GM21423 (cell line): Measurements from ENCODE around the gene CDC42BPB.

ENCODE experiments used
- ATAC-seq: cut with Tn5 transposase; IDR thresholded peaks from one replicate; pipeline ENCODE4 v1.9.1; 2021; ENCODE audit warnings: mild to moderate bottlenecking, moderate library complexity; ENCODE audit not compliant: unreplicated experiment

Gene CDC42BPB

DNA sequence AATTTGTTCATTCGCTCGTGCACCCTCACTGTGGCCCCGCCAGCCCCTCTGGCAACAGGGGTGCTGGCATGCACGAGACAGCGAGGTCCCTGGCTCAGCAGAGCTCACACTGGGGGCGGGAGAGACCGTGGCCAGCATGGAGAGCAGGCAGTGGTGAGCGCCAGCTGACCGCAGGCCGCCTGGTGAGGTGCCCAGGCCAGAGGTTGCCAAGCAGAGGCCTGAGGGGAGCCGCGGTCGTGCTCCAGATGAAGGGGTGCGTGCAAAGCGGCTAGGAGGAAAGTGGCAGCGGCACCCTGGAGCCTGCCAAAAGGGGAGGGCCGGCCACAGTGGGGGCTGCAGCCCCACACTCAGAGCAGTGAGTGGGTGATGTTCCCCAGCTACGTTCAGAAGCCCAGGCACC is 56.1 kb downstream of the CDC42BPB start:
- no peak for ATAC-seq

DNA sequence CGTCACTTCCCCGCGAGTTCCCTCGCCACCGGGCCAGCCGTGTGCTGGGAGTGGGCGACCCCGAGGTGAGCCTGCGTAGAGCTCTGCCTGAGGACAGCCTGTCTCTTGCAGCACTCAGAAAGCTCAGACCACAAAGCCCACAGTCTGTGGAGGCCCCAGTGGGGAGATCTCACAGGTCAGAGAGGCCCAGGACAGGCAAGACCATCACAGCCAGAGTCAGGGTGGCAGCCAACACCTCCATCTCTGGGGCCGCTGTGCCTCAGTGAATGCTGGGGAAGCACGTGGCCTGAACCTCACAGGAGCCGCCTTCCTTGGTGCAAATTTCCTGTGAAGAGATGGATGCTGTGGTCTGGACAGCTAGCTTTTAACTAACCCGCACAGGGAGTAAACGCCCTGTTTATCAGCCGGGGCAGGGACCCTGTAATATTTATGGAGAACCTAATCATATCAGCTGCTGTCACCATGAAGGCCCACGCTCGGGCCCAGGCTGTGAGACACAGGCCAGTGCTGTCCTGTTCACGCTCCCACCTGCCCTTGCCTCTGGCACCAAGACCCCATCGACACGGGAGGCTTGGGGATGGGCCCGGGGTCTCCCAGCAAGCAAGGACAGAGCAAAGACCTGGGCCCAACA is 56.9 kb downstream of the CDC42BPB start:
- no peak for ATAC-seq

DNA sequence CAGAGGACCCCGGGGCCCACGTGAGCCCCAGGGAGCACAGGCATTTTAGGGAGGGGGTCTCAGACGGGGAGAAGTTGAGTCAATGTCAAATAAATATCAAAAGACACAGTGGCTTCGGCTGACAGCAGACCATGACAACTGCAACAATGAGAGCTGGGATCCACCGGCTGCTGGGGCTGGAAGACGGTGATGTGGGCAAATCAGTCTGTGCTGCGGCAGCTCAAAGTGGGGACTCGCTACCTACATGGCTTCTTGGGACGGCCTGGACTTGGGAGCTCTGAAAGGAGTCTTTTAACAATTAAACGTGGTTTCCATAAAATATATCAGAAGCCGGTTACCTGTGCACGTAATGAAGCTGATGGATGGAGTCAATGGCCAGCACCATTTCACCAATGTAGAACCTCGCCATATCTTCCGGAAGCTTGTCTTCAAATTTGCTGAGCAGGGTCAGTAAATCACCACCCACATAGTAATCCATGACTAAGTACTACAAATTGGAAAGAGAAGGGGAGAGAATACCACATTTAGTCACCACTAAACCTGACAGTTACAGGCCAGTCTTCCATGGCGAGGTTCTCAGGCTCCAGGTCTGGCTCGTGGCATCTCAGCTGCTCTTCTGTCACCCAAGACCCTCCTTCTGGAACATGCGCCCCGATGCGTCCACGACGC is 58.0 kb downstream of the CDC42BPB start:
- ATAC-seq: no peak

DNA sequence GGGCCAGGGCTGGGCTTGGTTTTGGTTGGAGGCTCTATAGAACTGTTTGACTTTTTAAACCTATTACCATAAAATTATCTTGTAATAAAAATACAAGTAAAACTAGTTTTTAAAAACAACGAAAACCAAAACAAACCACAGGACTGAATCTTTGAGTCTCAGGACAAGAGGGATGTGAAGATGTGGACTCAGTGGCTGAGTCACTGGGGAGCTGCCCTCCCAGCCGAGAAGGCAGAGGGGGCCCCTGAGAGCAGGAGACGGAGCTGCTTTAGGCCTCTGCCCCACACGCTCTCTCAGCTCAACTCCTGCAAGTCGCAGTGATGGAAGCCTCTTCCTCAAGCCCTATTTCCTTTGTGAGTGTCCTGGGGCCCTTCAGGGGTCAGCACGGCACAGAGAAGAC is 59.0 kb downstream of the CDC42BPB start:
- no peak for ATAC-seq

DNA sequence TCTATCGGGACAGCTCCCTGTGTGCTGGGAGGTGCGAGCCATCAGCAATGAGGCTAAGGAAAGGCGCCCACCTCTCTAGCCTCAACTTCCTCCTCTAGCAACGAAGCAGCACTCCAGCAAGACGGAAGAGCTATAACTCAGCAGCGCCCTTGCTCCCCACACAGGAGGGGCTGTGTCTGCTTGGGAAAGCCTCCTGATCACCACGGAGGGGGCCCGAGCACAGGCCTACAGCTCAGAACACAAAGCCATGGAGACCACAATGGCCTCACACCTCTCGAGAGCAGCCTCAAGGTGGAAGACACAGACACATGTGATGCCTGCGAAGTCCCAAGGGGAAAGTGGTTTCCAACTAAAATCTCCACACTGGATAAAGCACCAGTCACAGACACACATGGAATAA is 60.4 kb downstream of the CDC42BPB start:
- no peak for ATAC-seq

DNA sequence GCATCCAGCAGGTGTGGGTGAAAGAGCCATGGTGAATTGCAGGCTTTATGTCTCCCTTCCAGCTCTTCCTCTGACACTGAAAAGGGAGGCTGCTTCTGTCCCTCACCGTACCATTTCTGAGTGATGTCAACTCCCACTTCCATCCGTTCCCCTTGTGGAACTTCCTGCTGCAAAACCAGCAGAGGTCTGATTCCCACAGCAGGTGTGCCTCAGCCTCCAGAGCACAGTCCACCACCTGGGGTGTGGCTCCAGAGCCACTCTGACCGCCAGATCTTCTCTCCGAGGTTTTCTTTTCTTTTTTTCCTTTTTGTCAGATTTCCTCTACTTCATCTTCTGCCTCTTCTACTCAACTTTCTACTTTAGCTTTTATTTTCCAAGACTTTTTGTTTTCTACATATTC is 62.7 kb downstream of the CDC42BPB start:
- no peak for ATAC-seq

DNA sequence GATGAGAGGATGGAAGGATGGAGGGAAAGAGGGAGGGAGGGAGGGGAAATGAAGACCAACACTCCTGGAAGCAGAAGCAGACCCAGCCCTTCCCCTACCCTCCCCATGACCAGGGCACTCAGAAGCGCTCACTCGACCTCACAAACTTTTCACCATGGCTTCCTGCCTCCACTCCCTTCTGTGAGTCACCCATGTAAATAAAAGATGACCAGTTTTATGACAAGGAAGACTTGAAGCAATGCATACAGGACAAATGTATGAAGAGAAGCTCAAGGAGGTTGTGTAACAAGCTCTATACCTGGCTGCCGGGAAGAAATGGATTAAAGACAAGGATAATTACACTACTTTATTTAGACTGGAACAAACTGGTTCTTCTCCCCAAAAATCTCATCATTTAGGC is 63.8 kb downstream of the CDC42BPB start:
- no peak for ATAC-seq

DNA sequence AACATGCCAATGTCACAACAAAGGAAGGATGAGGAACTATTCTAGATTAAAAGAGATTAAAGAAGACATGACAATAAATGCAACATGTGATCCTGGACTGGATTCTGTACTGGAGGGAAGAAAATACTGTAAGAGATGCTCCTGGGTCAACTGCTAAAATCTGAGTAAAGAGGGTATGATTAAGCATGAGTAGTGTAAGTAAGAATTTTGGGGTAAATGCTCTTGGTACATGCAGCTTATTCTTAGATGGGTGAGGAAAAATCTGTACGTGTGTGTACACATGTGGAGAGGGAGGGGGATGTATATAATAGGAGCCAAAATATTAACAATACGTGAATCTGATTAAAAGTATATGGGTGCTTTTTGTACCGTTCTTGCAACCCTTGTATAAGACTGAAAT is 66.0 kb downstream of the CDC42BPB start:
- no peak for ATAC-seq

DNA sequence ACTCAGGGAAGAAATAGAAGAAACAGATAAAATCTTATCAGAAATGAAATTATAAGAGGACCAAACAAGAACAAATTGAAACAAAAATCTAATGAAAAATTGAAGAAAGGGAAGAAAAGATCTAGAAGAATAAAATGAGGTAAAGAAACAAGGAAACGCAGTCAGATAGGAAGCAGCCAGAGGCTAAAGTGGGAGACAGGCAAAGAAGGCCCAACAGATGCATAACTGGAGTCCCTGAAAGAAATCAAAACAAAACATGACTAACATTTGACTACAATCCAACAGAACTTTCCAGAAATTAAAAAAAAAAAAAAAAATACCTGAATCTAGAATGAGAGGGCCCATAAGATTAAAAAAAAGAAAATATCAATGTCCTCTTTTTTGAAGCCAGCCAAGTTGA is 69.3 kb downstream of the CDC42BPB start:
- ATAC-seq: no peak

DNA sequence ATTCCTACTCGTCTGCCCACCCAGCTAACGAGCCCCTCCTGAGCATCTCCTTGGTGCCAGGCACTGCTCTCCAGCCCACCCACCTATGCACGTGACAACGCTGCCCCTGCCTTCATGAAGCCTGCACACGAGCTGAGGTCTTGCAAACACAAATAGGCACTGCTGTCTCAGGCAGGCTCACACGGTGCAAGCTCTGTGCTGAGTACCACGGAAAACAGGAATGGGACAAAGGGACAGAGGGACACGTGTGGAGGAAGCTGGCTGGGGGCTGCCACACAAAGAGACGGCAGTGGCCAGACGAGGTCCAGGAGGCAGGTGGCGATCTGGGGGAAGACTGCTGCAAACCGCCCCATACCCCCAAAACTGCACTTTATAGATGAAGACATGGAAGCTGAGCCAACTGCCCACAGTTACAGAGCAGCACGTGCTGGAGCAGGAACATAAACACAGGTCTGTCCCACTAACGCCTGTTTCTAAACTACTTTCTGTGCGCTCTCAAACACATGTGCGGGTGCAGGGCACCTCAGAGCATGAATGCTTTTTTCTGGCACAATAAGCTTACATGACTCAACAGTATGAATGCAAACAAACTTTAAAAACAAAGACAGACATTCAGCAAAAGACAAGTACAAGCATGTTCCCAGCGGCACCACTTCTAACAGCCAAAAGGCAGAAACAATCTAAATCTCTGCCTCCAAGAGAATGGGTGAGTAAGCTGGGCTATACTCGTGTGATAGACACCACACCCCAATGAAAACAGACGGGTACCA is 70.4 kb downstream of the CDC42BPB start:
- no peak for ATAC-seq

DNA sequence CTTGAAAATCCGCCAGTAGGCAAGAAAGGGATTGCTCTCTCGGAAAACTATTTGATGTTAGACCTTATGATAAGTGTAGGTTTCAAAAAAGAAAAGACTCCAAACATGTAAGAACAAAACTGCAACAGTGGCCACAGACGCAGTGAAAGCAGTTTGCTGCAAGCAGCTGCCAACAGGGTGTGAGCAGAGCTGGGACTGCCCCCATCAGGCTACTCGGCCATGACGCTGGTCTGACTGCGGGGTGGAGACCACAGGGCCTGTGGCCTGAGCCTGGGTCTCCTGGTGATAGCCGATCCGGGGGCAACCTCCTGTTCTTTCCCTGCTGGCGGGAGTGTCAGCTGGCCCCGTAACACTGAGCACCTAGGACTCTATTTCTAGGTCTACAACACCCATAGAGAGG is 71.7 kb downstream of the CDC42BPB start:
- no peak for ATAC-seq

DNA sequence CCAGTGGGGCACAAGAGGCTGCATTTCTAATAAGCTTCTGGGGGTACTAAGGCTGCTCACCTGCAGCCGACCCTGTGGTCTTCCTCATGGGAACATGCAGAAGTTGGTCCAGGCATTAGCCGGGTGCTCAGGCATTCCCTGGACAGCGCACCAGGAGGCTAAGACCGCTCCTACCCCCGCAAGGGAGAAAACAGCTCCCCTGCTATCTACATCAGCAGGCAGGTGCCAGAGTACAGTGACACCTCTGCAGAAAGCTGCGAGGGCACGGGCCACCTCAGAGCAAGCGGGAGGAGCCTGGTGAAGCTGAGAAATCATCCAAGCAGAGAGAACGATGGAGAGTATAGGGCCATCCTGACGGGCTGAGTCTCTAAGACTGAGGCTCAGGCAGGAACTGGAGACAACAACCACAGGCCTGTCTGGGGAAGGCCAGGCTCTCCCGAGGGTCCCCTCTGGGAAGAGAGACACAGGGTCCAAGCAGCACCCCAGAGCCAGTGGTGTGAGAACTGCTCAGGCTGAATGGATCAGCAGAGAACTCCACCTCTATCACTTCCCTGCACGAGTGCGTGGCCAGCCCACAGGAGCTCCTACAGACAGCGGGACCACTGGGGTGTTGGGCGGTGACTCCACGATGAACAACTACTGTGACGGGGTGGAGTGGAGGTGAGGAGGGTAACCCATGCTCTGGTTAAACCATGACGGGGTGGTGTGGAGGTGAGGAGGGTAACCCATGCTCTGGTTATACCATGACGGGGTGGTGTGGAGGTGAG is 72.8 kb downstream of the CDC42BPB start:
- no peak for ATAC-seq

DNA sequence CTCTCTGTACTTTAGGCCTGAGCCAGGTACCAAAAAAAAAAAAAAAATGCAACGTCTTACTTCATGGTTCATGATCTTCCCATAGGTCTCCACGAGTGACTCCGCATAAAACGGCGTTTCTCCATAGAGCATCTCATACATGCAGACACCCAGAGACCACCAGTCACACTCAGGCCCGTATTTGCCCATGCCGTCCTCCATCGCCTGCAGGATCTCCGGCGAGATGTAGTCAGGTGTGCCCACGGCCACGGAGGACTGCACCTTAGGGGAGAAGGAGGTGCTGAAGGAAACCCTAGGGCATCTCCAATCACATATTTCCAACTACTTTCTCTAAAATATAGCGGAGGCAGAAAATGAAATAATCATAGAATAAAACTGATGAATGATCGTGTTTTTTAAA is 73.9 kb downstream of the CDC42BPB start:
- ATAC-seq: no peak

DNA sequence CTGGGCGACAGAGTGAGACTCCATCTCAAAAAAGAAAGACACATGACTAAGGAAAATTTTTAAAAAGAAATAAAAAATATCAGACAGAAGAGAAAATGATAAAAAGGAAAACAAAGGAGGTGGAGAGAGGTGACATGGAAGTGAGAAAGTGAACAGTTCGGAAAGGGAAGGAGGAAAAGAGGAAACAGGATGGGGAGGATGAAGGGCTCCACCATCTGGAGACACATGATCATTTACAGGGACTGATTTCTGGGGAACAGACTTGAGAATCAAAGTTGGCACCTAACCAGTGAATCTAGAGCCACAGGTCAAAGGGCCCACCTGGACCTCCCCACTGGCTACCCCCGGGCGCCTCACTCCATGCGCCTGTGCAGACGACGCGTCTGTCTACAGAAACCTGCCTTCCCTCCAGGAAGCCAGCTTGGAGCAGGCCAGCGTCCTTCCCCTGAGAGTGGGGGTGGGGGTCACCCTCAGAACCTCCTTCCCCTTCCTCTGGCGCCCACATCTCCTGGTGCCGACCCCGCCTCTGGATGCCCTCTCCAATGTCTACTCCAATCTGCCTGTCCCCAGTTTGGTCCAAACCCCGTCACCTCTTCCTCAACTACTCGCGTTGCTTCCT is 74.4 kb downstream of the CDC42BPB start:
- ATAC-seq: no peak

DNA sequence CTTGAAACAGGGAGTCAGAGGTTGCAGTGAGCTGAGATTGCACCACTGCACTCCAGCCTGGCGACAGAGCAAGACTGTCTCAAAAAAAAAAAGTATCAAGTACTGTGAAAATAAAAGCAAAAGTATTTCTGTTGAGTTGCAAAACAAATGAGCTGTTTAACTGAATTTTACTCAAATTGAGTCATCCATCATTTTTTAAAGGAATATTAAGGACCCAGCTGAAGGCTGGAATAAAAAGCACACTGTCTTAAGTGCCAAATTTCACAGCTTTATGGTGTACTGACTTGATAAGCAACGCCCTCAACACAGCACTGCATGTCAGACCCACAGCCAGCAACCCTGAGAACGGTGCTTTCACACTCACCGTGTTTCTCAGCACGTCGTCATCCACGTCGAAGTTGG is 76.9 kb downstream of the CDC42BPB start:
- no peak for ATAC-seq

DNA sequence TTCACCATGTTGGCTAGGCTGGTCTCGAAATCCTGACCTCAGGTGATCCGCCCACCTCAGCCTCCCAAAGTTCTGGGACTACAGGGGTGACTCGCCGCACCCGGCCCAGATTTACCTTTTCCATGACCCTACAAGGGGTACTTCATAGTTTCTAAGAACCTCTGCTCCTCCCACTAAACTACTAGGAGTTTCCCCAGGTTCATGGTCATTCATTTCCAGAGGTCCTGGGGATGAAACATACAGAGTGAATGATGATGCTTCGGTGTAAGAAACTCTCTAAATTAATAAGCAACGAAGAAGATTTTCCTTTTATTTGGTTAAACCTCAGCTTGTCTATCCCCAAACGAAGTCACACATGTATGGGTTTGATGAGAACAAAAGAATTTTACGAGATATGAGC is 77.9 kb downstream of the CDC42BPB start:
- ATAC-seq: no peak

DNA sequence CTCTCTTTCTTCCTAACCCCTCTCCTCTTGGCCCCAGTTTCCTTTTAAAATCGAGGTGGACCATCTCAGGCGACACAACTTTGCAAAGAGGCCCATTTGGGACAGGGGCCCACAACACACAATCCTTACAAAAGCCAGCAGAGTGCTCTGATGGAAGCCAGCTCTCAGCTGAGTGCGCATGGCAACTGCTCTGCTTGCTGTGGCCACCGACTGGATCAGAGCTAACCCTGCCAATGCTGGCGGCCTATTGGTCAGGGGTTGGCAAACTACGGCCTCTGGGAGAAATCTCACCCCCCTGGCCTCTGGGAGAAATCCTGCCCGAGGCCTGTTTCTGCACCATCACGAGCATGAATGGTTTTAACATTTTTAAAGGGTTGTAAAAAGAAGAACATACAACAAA is 79.9 kb downstream of the CDC42BPB start:
- no peak for ATAC-seq

DNA sequence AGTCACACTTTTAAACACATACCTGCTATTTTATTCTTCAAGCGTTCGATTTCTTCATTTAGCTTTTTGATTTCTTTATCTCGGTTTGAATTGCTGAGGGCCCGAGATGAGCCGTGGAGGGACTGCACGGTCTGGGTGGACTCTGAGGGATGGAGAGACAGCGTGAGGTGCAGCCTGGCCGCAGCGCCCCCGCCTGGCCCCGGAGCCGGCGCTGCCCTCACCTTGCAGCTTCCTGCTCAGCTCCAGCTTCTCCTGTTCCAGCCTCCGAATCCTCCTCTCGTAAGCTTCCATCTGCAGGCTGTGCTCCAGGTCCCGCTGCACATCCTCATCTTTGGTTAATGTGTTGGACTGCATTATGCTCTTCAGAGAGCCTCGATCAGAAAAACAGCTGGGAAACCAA is 81.7 kb downstream of the CDC42BPB start:
- ATAC-seq: no peak

DNA sequence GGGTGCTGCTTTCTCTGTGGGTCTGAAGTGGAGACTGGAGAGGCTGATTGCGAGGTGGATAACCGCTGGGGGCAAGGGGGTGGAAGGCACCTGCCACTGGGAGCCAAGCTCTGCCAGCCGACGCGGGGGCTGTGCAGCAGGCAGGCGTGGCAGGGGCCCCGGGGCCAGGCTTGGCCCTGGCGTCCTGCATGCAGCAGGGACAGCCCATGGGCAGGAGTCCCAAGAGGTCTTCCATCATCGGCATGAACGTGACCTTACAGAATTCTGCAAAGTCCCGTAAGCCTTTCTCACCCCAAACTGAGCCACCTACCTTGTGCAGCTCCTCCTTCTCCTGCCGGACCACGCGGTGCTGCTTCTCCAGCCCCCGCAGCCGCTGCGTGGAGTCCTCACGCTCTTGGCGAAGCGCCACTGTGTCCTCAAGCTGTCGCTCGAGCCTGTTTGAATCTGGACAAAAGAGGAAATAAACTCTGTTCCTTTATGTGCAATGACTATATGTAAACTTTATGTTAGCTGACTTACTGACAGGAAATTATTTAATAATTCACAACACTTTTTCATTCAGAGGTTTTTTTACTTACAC is 83.6 kb downstream of the CDC42BPB start:
- ATAC-seq: no peak

DNA sequence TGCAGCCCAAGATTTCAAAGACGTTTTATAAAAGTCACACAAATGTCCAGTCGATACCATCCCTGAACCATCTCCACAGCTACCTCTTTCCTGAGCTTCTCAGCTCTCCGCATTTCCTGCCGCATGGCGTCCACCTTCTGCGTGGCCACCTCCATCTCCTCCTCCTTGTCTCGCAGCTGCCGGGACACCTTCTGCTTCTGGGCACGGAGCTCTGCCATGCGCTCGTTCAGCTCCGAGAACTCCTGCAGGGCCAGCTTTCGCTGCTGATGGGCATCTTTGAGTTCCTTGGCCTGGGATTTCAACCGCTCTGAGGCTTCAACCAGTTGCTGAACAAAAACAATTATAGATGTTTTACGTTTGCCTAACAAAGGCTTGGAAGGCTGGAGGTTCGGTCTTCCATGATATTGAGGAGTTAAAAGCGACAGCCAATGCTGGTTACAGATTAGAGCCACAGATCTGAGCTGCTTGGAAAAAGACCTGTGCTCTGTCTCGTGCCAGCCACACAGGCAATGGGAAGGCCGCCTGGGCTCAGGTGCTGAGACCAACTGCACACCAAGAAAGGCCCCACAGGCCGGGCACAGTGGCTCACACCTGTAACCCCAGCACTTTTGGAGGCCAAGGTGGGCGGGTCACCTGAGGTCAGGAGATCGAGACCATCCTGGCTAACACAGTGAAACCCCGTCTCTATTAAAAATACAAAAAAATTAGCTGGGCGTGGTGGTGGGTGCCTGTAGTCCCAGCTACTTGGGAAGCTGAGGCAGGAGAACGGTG is 85.3 kb downstream of the CDC42BPB start:
- no peak for ATAC-seq
